IPS-18a (cell line): ENCODE results near the gene AGTR1.
"Not testable (repeated sequence)": the region's sequence is repeated elsewhere in the genome, so short reads cannot be mapped to it uniquely, and the experiment has no call there.

Experiments used
- H3K27ac ChIP-seq: one replicate; pipeline ENCODE4 v1.5.1; 2013; ENCODE audit warnings: low read length
- H3K27me3 ChIP-seq: one replicate; pipeline ENCODE4 v1.6.1; 2013; ENCODE audit warnings: mild to moderate bottlenecking, low read length; ENCODE audit not compliant: control insufficient read depth, insufficient read depth
- H3K36me3 ChIP-seq: one replicate; pipeline ENCODE4 v1.6.1; 2013; ENCODE audit warnings: low read depth, low read length; ENCODE audit not compliant: control insufficient read depth
- H3K4me1 ChIP-seq: one replicate; pipeline ENCODE4 v1.6.1; 2013; ENCODE audit warnings: low read depth, low read length; ENCODE audit not compliant: control insufficient read depth
- H3K4me3 ChIP-seq: one replicate; pipeline ENCODE4 v1.5.1; 2013; ENCODE audit warnings: low read length
- H3K9ac ChIP-seq: one replicate; pipeline ENCODE4 v1.6.1; 2013; ENCODE audit warnings: mild to moderate bottlenecking, low read length, moderate library complexity
- H3K9me3 ChIP-seq: one replicate; pipeline ENCODE4 v1.6.1; 2013; ENCODE audit warnings: low read depth, low read length; ENCODE audit not compliant: control insufficient read depth

AGTR1 gene

DNA sequence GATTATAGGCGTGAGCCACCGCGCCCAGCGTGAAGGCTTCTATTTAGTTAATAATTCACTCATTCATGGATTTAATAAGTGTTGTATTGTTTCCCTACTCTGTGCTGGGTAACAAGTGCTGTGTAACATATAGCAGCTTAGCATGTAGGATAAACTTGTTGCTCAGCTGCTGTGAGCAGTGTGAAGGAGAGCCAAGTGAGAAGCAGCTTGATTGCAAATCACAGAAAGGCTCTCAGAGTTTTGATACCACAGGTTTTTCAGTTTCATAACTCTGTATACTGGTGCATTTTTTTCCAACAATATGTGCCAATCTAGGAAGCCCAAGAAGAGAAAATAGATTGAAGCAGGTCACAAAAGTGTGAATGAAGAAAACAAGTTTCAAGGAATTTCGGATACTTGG lies 48.4 kb downstream of the AGTR1 start:
- no peak overlapping the region for H3K27ac ChIP-seq
- no peaks in the 10 kb centered on the region for H3K27me3 ChIP-seq
- no peak overlapping the region for H3K9ac ChIP-seq
- no peak overlapping the region for H3K4me3 ChIP-seq
- no peaks in the 10 kb centered on the region for H3K9me3 ChIP-seq
- no peaks in the 10 kb centered on the region for H3K36me3 ChIP-seq
- H3K4me1 ChIP-seq = no peaks in the 10 kb centered on the region

DNA sequence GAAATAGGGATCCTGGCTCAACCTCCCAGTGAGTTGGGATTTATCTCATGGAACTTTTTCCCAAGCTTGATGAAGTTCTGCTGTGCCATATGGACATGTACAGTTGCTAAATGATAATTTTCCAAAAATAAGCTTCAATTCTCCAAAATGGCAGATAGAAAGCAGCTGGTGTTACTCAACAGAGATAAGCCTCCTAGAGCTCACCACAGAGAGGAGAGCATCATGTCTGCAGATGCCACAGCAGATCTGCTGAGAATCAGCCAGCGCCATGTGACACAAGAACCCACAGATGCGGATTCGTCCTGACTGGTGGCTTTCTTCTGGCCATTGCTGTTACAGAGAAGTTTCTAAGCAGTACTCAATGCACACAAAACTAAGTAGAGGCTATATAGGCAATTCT lies 50.6 kb downstream of the AGTR1 start:
- Histone ChIP-seq H3K27me3 (no peaks in the 10 kb centered on the region), H3K9ac (no peak overlapping the region), H3K4me1 (no peaks in the 10 kb centered on the region), H3K9me3 (no peaks in the 10 kb centered on the region), H3K4me3 (no peak overlapping the region), H3K36me3 (no peaks in the 10 kb centered on the region), H3K27ac (no peak overlapping the region)

DNA sequence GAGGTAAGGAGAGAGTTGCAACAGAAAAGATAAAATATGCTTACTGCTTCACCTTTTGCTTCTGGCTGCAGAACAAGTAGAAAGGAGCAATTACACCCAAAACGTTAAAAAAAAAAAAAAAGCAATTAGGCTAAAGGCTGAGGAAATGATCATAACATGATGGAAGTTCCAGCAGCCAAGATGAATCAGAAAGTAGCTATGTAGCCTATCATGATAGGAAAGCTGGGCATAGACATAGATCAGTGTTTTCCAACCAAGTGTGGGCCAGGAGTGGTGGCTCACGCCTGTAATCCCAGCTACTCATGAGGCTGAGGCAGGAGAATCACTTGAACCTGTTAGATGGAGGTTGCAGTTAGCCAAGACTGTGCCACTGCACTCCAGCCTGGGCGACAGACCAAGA lies 52.6 kb downstream of the AGTR1 start:
- Histone ChIP-seq H3K27ac (no peak overlapping the region), H3K4me3 (no peak overlapping the region), H3K9me3 (no peaks in the 10 kb centered on the region), H3K4me1 (no peaks in the 10 kb centered on the region), H3K27me3 (no peaks in the 10 kb centered on the region), H3K36me3 (no peaks in the 10 kb centered on the region), H3K9ac (no peak overlapping the region)

DNA sequence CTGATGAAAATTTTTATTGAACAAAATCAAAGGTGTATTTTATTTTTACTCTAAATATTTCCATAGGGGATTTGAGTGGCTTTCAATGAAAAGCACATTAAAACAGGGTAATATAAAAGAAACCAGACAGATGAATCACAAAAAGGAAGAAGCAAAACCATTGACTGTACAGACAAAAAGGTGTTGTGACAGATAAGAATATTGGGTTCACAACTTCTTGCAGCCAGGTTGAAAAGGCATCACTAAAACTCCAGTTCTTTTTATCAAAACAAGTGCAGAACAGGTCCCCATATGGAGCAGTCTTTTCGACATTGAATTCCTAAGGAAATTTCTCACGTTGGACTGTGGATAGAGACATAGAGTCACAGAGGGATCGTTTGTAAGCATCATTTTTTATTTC lies 53.8 kb downstream of the AGTR1 start:
- Histone ChIP-seq H3K4me1 (no peaks in the 10 kb centered on the region), H3K9me3 (no peaks in the 10 kb centered on the region), H3K27ac (no peak overlapping the region), H3K36me3 (no peaks in the 10 kb centered on the region), H3K4me3 (no peak overlapping the region), H3K9ac (no peak overlapping the region), H3K27me3 (no peaks in the 10 kb centered on the region)

DNA sequence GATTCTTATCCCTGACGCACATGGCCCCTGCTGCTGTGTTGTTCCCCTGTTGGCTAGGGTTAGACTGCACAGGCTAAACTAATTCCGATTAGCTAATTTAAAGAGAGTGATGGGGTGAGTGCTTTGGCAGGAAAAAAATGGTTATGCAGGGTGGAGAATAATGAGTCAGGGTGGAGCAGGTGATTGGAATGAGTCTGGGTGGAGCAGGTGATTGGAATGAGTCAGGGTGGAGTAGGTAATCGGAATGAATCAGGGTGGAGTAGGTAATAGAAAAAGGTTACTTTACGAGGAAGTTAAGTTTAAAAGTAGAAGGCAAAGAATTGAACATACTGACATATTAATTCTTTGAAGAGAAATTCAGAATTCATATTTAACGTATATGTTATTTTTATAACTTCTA lies 55.7 kb downstream of the AGTR1 start:
- H3K4me1 ChIP-seq, H3K9ac ChIP-seq, H3K27me3 ChIP-seq, H3K9me3 ChIP-seq, H3K4me3 ChIP-seq, H3K27ac ChIP-seq, H3K36me3 ChIP-seq: not testable (repeated sequence)

DNA sequence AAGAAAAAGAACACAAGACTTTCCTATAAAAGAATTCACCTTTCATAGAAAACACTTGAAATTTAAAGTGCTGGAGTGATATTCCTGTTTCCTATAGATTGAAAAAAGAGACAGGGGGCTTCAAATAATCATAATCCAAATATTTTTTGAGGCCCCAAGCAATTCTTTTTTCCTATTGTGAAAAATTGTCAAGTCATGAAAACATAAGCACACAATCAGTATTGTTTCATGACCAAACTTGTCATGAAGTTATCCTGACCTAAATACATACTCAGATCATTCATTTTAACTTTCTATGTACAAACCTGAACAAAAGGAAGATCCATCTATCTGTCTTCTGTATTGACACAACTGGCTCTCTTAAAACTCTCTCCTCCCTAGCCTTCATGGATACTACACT lies 57.9 kb downstream of the AGTR1 start:
- no peaks in the 10 kb centered on the region for H3K27me3 ChIP-seq
- H3K27ac ChIP-seq = no peak overlapping the region
- H3K9ac ChIP-seq = no peak overlapping the region

DNA sequence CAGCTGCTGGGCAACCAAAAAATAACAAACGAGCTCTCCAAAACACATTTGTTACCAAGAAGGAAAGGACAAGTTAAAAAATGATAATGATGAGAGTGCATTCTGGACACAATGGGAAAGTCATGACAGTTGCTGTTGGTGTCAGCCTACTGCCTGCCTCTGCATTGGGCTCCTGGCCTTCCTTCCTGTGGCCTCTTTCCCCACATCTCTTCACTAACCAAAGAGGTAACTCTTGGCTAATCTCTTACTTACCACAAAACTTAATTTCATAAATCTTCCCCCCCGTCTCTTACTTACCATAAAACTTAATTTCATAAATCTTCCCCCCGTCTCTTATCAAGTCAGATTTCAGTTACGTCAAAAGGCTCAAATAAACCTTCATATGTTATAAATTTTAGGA lies 58.6 kb downstream of the AGTR1 start:
- Histone ChIP-seq H3K36me3 (no peaks in the 10 kb centered on the region), H3K27me3 (no peaks in the 10 kb centered on the region), H3K9ac (no peak overlapping the region), H3K4me1 (no peaks in the 10 kb centered on the region), H3K4me3 (no peak overlapping the region), H3K27ac (no peak overlapping the region), H3K9me3 (no peaks in the 10 kb centered on the region)

More for the DNA sequence above, 57.9 kb downstream of the AGTR1 start:
- Histone ChIP-seq H3K4me3 (no peak overlapping the region), H3K36me3 (no peaks in the 10 kb centered on the region), H3K9me3 (no peaks in the 10 kb centered on the region), H3K4me1 (no peaks in the 10 kb centered on the region)

DNA sequence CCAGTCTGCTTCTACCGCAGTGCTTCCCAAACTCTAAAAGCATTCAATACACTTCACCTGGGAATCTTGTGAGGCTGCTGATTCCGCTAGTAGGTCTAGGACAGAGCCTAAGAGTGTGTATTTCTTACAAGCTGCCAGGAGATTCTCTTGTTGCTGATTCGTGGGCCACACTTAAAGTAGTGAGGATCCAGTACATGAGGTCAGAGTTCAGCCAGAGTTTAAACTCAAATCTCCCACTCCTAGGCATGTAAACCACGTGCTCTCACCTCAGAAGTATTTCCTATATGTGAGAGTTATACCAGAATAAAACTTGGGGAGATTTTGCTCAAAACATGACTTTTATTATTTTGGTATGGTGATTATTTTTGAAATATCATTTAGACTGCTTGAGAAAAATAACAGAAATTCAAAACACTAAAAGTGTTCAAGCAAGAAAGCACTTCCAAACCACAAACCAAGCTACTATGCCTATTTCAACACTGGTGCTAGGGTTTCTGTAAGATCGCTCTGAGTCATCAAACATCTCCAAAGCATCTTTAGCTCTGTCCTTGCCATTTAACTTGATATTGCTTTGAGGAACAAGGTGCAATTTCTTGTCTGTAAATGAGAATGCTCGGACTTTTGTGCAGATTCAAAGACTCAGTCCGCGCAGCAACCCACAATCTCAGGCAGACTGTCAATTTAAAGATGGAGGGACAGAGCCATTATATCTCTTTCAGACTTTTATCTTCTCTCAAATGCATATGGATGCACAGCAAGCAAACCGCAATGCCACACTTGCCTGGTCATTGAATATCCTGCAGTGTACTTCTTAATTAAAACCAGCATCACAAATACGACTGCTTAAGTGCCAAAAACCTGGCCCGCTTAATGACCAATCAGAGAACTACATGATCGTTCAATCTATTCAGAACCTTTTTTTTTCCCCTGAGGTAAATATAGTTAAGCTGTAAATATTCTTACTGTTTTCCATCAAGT lies 59.8 kb downstream of the AGTR1 start:
- Histone ChIP-seq H3K9me3 (no peaks in the 10 kb centered on the region), H3K27me3 (no peaks in the 10 kb centered on the region), H3K9ac (no peak overlapping the region), H3K27ac (no peak overlapping the region), H3K4me3 (no peak overlapping the region), H3K4me1 (no peaks in the 10 kb centered on the region), H3K36me3 (no peaks in the 10 kb centered on the region)

DNA sequence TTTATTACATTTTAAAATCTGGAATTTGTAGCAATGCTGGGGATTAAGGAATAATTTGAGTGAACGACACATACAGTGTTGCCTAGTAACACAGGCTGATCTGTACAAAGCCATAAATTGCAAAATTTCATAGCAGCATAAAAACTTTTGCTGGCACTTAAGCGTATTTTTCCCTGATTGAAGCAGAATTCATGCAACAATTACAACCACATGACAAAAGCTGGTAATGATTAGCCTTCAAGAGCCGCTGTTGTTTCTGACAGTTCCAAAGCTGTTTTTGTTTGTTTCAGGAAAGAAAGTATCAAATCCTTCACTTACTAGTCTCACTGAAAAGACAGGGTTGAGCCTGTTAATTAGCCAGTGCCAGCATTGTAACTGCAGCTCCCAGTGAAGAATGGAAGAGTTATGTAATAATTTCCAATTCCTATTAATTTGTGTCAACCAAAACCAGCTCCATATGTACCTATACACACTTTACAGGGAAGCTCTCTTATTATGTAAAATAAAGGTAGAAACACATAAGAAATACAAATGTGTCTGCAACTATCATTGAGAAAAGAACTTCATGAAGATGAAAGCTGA lies 60.7 kb downstream of the AGTR1 start:
- Histone ChIP-seq H3K27me3 (no peaks in the 10 kb centered on the region), H3K36me3 (no peaks in the 10 kb centered on the region), H3K9ac (no peak overlapping the region), H3K9me3 (no peaks in the 10 kb centered on the region), H3K4me3 (no peak overlapping the region), H3K27ac (no peak overlapping the region), H3K4me1 (no peaks in the 10 kb centered on the region)

DNA sequence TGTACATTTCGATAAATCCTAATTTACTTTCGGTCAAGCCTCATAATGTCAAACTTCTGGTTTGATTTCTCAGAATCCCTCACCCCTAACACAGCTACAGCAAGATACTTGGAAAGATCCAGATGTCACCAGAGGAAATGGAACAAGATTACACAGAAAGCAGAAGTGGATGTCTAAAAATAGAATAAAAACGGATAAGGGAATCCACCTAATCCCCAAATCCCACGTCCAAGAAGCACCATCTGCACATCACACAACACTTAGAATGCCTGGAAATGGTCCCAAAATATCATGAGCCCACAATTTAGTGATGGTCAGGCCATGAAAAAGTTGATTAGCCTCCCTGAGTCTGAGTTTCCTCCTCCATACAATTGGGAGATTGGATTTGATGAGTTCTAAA lies 61.7 kb downstream of the AGTR1 start:
- H3K9me3 ChIP-seq = no peaks in the 10 kb centered on the region
- no peak overlapping the region for H3K27ac ChIP-seq
- no peaks in the 10 kb centered on the region for H3K4me1 ChIP-seq
- H3K4me3 ChIP-seq = no peak overlapping the region
- H3K9ac ChIP-seq = no peak overlapping the region
- H3K36me3 ChIP-seq = no peaks in the 10 kb centered on the region
- H3K27me3 ChIP-seq = no peaks in the 10 kb centered on the region

DNA sequence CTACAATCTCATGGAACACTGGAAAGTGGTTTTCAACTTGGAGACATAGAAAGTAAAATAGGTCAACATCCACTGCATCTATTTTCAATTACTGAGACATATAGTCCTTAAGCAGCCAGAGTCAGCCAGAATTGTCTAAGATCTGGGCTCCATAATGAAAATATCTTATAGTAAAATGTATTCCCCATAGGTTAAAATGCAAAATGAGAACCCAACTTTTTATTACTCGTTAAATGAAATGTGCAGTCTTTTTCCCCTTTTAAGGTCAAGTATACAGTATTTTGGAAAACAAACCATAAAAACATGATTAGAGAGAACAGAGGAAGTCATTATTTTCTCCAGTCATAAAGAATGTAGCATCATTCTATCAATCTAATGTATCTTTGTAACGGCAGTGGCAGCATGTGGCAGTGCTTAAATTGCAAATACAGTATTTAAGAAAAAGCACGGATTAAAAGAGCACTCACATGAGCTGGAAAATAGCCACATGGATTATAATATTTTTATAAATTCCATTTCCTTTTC lies 65.5 kb downstream of the AGTR1 start:
- Histone ChIP-seq H3K36me3 (no peaks in the 10 kb centered on the region), H3K27ac (no peak overlapping the region), H3K4me1 (peaks cover 9% of the 10 kb centered on the region), H3K9ac (no peak overlapping the region), H3K4me3 (no peak overlapping the region), H3K9me3 (no peaks in the 10 kb centered on the region), H3K27me3 (no peaks in the 10 kb centered on the region)
